Esophagus muscularis mucosa (tissue), 3 donors: ENCODE results near the gene CDCA7.

Experiments used
- POLR2A ChIP-seq: fragments of 450-650 bp; IDR thresholded peaks from one replicate; pipeline ENCODE4 v1.6.1; 2017; ENCODE audit warnings: antibody characterized with exemption, moderate library complexity, mild to moderate bottlenecking, low read depth
- POLR2AphosphoS5 ChIP-seq, 2 donors: sonication (generic); formaldehyde crosslinking; IDR thresholded peaks; one replicate each; pipeline ENCODE4 v1.6.1; 2017; ENCODE audit warnings: antibody characterized with exemption in 2 of 2
- TF ChIP-seq, protein P1 (sequence below), 3 experiments: fragments of 200-600 bp in 2 of 3; fragments of 450-650 bp in 1 of 3; sonication (generic) in 2 of 3; IDR thresholded peaks; one replicate each; pipeline ENCODE4 v1.5.1; 2017 to 2019; ENCODE audit warnings: antibody characterized with exemption in 3 of 3, mild to moderate bottlenecking in 2 of 3, moderate library complexity in 1 of 3

DNA sequence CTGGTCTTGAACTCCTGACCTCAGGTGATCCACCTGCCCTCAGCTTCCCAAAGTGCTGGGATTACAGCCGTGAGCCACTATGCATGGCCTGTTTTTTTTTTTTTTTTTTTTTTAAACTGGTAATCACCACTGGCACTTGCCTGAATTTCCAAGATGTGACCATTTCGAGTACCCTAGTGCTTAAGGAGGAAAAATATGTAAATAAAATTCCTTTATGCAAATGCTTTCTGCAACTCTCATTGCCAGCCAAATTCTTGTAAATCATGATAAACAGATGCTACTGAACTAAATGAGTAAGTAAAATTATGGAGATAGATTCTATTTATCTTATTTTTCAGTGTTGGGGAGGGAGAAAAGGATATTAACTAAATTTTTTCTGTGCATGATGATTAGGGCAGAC is 18.6 kb downstream of the CDCA7 start:
- TF ChIP-seq, protein P1, sequence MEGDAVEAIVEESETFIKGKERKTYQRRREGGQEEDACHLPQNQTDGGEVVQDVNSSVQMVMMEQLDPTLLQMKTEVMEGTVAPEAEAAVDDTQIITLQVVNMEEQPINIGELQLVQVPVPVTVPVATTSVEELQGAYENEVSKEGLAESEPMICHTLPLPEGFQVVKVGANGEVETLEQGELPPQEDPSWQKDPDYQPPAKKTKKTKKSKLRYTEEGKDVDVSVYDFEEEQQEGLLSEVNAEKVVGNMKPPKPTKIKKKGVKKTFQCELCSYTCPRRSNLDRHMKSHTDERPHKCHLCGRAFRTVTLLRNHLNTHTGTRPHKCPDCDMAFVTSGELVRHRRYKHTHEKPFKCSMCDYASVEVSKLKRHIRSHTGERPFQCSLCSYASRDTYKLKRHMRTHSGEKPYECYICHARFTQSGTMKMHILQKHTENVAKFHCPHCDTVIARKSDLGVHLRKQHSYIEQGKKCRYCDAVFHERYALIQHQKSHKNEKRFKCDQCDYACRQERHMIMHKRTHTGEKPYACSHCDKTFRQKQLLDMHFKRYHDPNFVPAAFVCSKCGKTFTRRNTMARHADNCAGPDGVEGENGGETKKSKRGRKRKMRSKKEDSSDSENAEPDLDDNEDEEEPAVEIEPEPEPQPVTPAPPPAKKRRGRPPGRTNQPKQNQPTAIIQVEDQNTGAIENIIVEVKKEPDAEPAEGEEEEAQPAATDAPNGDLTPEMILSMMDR (IDR thresholded peaks at IDR 0.05): no peak
- no peak for TF ChIP-seq POLR2AphosphoS5 (IDR thresholded peaks at IDR 0.05)
- no peak for TF ChIP-seq POLR2A
